Panc1 (cell line): Measurements from ENCODE around the gene CCDC195.

ENCODE experiments used
- CTCF ChIP-seq: fragments of 450-650 bp; IDR thresholded peaks from 2 replicates; pipeline ENCODE4 v1.5.1; 2017; ENCODE audit warnings: mild to moderate bottlenecking
- SIN3A ChIP-seq: IDR thresholded peaks from 2 replicates; pipeline ENCODE4 v1.6.1; 2012; ENCODE audit warnings: low read depth, mild to moderate bottlenecking, low read length, moderate library complexity, borderline replicate concordance; ENCODE audit not compliant: insufficient read depth
- TCF7L2 ChIP-seq: IDR thresholded peaks from 2 replicates; pipeline ENCODE4 v1.6.1; 2011; ENCODE audit warnings: mild to moderate bottlenecking, low read depth, low read length, inconsistent platforms

- no peak for TF ChIP-seq CTCF
- TF ChIP-seq TCF7L2, result no peak
- TF ChIP-seq SIN3A, result no peak
Observed at GRCh38 chr2:224722250-224722649, 6.1 kb upstream of the CCDC195 start.
